Thyroid gland (tissue), 4 donors: ENCODE results near the gene SSTR4.

Source experiments
- POLR2A ChIP-seq, 2 donors: fragments of 450-650 bp; IDR thresholded peaks; one replicate each; pipeline ENCODE4 v1.6.1; 2017; ENCODE audit warnings: antibody characterized with exemption in 2 of 2, mild to moderate bottlenecking in 2 of 2, moderate library complexity in 1 of 2
- TF ChIP-seq, protein P1 (sequence below), 6 experiments: fragments of 200-600 bp in 3 of 6; fragments of 450-650 bp in 3 of 6; sonication (generic) in 3 of 6; IDR thresholded peaks; one replicate each; pipeline ENCODE4 v1.5.1; 2016 to 2019; ENCODE audit warnings: antibody characterized with exemption in 6 of 6, mild to moderate bottlenecking in 2 of 6, inconsistent platforms in 1 of 6, moderate library complexity in 1 of 6

DNA sequence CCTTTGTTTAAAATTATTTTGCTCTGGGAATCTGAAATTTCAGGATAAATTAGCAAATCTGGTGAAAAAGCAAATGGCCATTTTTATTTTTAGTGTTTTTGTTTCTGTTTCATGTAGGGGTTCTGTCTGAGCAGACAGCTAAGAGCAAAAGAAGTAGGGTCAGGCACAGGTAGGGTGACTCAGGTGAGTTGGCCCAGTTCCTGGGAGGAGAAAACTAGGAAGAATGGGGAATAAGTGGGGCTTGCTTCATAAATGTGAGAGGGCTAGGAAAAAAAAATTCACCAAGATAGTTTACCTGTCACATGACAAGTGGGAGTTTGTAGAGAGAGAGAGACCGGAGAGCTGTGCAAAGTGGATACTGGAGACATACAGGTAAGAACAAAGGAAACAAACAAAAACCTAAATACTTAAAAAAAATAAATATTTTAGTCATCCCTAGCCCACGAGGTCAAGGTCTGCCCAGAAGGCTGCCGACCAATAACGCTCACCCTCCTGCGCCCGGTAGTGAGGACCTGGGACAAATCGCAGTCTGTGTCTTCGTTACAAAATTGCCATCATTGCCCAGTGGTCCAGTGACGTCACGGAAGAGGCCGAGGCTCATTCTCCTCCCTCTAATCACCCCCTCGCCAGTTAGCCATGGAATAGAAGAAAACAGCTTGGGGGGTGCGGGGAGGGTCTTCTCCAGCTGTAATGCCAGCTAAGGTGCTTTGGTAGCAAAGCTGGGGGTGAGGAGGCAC lies 12.1 kb downstream of the SSTR4 start:
- TF ChIP-seq, protein P1, sequence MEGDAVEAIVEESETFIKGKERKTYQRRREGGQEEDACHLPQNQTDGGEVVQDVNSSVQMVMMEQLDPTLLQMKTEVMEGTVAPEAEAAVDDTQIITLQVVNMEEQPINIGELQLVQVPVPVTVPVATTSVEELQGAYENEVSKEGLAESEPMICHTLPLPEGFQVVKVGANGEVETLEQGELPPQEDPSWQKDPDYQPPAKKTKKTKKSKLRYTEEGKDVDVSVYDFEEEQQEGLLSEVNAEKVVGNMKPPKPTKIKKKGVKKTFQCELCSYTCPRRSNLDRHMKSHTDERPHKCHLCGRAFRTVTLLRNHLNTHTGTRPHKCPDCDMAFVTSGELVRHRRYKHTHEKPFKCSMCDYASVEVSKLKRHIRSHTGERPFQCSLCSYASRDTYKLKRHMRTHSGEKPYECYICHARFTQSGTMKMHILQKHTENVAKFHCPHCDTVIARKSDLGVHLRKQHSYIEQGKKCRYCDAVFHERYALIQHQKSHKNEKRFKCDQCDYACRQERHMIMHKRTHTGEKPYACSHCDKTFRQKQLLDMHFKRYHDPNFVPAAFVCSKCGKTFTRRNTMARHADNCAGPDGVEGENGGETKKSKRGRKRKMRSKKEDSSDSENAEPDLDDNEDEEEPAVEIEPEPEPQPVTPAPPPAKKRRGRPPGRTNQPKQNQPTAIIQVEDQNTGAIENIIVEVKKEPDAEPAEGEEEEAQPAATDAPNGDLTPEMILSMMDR (IDR thresholded peaks at IDR 0.05), result no peak
- no peak for TF ChIP-seq POLR2A (IDR thresholded peaks at IDR 0.05)
